ENCODE measurements around the gene MYO1H. TPM values are rescaled to one million over a fixed set of nuclear protein-coding genes. Genes with fewer than 3 reads are reported as not detected.

MYO1H gene
- total and polyA plus RNA-seq, 2 experiments from 2014 or later, result not detected

DNA sequence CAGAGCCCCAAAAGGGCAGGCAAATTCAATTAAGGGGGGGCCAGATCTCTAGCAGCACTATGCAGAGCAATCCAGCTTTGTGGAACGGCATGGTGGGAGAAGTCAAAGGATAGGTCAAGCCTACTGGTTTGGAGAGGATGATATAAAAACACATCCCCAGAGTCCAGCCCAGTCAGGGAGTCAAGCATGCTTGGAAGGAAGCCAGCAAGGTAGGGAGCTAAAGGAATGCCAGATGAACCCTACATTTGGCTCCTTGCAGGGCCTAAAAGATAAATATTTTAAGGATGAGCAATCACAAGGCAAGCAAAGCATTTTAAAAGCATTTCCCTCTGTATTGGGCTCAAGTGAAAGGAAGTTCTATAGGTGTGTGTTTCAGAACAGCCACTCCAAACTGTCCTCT lies 108.0 kb downstream of the MYO1H start:
- 0 out of 2 replicates have a peak, but pooled peaks cover 6% of the 10 kb centered on the region for H3F3A ChIP-seq (replicated peaks; ENCODE audit: low read depth)
- Mint-ChIP-seq H3K4me3 (no peak overlapping the region), H3K27ac (peak overlapping the region; percentile 71), H3K27me3 (ENCODE audit: insufficient read depth, low read depth, poor library complexity) (peaks cover 6% of the 10 kb centered on the region), H3K4me1 (peaks cover 36% of the 10 kb centered on the region), H3K36me3 (ENCODE audit: low read depth) (peaks cover 77% of the 10 kb centered on the region), H3K9me3 (no peaks in the 10 kb centered on the region)
- H3K36me3 ChIP-seq (ENCODE audit: insufficient read depth), result peaks cover 40% of the 10 kb centered on the region
- H3K27ac ChIP-seq (ENCODE audit: low read depth), result no peak overlapping the region
- H3K4me2 ChIP-seq, result no peak overlapping the region
- no peaks in the 10 kb centered on the region for H3K27me3 ChIP-seq (ENCODE audit: insufficient read depth)
- peaks cover 38% of the 10 kb centered on the region for H3K79me2 ChIP-seq (replicated peaks; ENCODE audit: insufficient read depth)
- peaks cover 34% of the 10 kb centered on the region for H3K4me1 ChIP-seq (ENCODE audit: insufficient read depth)
- ATAC-seq, result no peak
- TF ChIP-seq, protein P1, sequence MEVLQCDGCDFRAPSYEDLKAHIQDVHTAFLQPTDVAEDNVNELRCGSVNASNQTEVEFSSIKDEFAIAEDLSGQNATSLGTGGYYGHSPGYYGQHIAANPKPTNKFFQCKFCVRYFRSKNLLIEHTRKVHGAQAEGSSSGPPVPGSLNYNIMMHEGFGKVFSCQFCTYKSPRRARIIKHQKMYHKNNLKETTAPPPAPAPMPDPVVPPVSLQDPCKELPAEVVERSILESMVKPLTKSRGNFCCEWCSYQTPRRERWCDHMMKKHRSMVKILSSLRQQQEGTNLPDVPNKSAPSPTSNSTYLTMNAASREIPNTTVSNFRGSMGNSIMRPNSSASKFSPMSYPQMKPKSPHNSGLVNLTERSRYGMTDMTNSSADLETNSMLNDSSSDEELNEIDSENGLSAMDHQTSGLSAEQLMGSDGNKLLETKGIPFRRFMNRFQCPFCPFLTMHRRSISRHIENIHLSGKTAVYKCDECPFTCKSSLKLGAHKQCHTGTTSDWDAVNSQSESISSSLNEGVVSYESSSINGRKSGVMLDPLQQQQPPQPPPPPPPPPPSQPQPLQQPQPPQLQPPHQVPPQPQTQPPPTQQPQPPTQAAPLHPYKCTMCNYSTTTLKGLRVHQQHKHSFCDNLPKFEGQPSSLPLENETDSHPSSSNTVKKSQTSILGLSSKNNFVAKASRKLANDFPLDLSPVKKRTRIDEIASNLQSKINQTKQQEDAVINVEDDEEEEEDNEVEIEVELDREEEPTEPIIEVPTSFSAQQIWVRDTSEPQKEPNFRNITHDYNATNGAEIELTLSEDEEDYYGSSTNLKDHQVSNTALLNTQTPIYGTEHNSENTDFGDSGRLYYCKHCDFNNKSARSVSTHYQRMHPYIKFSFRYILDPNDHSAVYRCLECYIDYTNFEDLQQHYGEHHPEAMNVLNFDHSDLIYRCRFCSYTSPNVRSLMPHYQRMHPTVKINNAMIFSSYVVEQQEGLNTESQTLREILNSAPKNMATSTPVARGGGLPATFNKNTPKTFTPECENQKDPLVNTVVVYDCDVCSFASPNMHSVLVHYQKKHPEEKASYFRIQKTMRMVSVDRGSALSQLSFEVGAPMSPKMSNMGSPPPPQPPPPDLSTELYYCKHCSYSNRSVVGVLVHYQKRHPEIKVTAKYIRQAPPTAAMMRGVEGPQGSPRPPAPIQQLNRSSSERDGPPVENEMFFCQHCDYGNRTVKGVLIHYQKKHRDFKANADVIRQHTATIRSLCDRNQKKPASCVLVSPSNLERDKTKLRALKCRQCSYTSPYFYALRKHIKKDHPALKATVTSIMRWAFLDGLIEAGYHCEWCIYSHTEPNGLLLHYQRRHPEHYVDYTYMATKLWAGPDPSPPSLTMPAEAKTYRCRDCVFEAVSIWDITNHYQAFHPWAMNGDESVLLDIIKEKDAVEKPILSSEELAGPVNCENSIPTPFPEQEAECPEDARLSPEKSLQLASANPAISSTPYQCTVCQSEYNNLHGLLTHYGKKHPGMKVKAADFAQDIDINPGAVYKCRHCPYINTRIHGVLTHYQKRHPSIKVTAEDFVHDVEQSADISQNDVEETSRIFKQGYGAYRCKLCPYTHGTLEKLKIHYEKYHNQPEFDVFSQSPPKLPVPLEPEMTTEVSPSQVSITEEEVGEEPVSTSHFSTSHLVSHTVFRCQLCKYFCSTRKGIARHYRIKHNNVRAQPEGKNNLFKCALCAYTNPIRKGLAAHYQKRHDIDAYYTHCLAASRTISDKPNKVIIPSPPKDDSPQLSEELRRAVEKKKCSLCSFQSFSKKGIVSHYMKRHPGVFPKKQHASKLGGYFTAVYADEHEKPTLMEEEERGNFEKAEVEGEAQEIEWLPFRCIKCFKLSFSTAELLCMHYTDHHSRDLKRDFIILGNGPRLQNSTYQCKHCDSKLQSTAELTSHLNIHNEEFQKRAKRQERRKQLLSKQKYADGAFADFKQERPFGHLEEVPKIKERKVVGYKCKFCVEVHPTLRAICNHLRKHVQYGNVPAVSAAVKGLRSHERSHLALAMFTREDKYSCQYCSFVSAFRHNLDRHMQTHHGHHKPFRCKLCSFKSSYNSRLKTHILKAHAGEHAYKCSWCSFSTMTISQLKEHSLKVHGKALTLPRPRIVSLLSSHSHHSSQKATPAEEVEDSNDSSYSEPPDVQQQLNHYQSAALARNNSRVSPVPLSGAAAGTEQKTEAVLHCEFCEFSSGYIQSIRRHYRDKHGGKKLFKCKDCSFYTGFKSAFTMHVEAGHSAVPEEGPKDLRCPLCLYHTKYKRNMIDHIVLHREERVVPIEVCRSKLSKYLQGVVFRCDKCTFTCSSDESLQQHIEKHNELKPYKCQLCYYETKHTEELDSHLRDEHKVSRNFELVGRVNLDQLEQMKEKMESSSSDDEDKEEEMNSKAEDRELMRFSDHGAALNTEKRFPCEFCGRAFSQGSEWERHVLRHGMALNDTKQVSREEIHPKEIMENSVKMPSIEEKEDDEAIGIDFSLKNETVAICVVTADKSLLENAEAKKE (CRISPR knock-in tag; IDR thresholded peaks at IDR 0.05), result no peak
- TF ChIP-seq, protein P2, sequence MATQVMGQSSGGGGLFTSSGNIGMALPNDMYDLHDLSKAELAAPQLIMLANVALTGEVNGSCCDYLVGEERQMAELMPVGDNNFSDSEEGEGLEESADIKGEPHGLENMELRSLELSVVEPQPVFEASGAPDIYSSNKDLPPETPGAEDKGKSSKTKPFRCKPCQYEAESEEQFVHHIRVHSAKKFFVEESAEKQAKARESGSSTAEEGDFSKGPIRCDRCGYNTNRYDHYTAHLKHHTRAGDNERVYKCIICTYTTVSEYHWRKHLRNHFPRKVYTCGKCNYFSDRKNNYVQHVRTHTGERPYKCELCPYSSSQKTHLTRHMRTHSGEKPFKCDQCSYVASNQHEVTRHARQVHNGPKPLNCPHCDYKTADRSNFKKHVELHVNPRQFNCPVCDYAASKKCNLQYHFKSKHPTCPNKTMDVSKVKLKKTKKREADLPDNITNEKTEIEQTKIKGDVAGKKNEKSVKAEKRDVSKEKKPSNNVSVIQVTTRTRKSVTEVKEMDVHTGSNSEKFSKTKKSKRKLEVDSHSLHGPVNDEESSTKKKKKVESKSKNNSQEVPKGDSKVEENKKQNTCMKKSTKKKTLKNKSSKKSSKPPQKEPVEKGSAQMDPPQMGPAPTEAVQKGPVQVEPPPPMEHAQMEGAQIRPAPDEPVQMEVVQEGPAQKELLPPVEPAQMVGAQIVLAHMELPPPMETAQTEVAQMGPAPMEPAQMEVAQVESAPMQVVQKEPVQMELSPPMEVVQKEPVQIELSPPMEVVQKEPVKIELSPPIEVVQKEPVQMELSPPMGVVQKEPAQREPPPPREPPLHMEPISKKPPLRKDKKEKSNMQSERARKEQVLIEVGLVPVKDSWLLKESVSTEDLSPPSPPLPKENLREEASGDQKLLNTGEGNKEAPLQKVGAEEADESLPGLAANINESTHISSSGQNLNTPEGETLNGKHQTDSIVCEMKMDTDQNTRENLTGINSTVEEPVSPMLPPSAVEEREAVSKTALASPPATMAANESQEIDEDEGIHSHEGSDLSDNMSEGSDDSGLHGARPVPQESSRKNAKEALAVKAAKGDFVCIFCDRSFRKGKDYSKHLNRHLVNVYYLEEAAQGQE (IDR thresholded peaks at IDR 0.05; ENCODE audit: unreplicated experiment), result no peak
- TF ChIP-seq, protein P3, sequence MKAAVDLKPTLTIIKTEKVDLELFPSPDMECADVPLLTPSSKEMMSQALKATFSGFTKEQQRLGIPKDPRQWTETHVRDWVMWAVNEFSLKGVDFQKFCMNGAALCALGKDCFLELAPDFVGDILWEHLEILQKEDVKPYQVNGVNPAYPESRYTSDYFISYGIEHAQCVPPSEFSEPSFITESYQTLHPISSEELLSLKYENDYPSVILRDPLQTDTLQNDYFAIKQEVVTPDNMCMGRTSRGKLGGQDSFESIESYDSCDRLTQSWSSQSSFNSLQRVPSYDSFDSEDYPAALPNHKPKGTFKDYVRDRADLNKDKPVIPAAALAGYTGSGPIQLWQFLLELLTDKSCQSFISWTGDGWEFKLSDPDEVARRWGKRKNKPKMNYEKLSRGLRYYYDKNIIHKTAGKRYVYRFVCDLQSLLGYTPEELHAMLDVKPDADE (IDR thresholded peaks at IDR 0.05), result no peak
- TF ChIP-seq CREB1 (CRISPR knock-in tag; IDR thresholded peaks at IDR 0.05; ENCODE audit: low read depth), result no peak
- TF ChIP-seq EZH2phosphoT487 (IDR thresholded peaks at IDR 0.05; ENCODE audit: unreplicated experiment), result no peak
- TF ChIP-seq JUNB (IDR thresholded peaks at IDR 0.05; ENCODE audit: unreplicated experiment), result no peak
- no peak for TF ChIP-seq POLR2AphosphoS5 (IDR thresholded peaks at IDR 0.05; ENCODE audit: low read depth)
- no peak for TF ChIP-seq STAT1 (IDR thresholded peaks at IDR 0.05; ENCODE audit: unreplicated experiment)
- H2AFZ ChIP-seq, result no peak overlapping the region
- H3K4me3 ChIP-seq, result no peak overlapping the region
- no peaks in the 10 kb centered on the region for H3K9me2 ChIP-seq (ENCODE audit: insufficient read depth)
- DNase-seq (ENCODE audit: low spot score), result no peak
- H4K20me1 ChIP-seq (replicated peaks; ENCODE audit: insufficient read depth), result no peaks in the 10 kb centered on the region; the same call in none of the 2 replicates

Data from GM23338 (cell line).